HUES64 (cell line): ENCODE data around the gene CNR2.

Source experiments
- H3K27ac ChIP-seq: 2 replicates; pipeline ENCODE4 v1.7.0; 2013; ENCODE audit warnings: low read depth, low read length, inconsistent platforms
- H3K27me3 ChIP-seq: 2 replicates; pipeline ENCODE4 v1.6.1; 2013; ENCODE audit warnings: mild to moderate bottlenecking, low read length; ENCODE audit not compliant: insufficient read depth
- H3K36me3 ChIP-seq: 2 replicates; pipeline ENCODE4 v1.6.1; 2013; ENCODE audit warnings: mild to moderate bottlenecking, low read length; ENCODE audit not compliant: insufficient read depth
- H3K4me1 ChIP-seq: 2 replicates; pipeline ENCODE4 v1.6.1; 2013; ENCODE audit warnings: mild to moderate bottlenecking, low read length, moderate library complexity; ENCODE audit not compliant: insufficient read depth
- H3K4me3 ChIP-seq: 2 replicates; pipeline ENCODE4 v1.5.1; 2013; ENCODE audit warnings: mild to moderate bottlenecking, low read length, moderate library complexity
- H3K9ac ChIP-seq: 2 replicates; pipeline ENCODE4 v1.6.1; 2013; ENCODE audit warnings: mild to moderate bottlenecking, low read depth, low read length
- H3K9me3 ChIP-seq: 2 replicates; pipeline ENCODE4 v1.6.1; 2013; ENCODE audit warnings: low read depth, low read length; ENCODE audit not compliant: insufficient read depth
- WGBS: fragments of 150-250, 120-280 bp; methylation state at CpG from one replicate; pipeline ENCODE4 v1.1.7; 2013; ENCODE audit warnings: missing lambda C conversion rate; 5-methylcytosine and 5-hydroxymethylcytosine counted together

The CNR2 gene

DNA sequence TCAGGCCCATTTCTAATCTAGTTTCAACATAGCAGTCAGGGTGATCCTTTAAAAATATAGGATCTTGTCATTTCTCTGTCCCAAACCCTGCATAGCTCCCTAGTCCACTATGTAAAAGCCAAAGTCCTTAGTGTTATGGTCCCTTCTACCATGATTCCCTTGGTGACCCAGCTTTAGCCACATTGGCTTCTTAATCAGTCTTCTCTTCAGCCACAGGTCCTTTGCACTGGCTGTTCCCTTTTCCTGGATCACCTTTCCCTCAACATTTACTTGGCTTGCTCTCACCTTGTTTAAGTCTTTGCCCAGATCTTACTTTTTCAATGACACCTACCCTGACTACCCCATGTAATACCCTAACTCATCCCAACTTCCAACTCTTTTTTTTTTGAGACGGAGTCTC, 33.4 kb downstream of the CNR2 start:
- no peaks in the 10 kb centered on the region for H3K4me1 ChIP-seq
- H3K27me3 ChIP-seq: no peaks in the 10 kb centered on the region
- H3K27ac ChIP-seq: no peak overlapping the region
- H3K9ac ChIP-seq: no peak overlapping the region
- no peak overlapping the region for H3K4me3 ChIP-seq
- peaks cover 19% of the 10 kb centered on the region for H3K9me3 ChIP-seq
- no peaks in the 10 kb centered on the region for H3K36me3 ChIP-seq
- 75% methylated on average over 1 of the region's 1 CpG for WGBS

- Histone ChIP-seq H3K27me3 (no peaks in the 10 kb centered on the region), H3K9ac (no peak overlapping the region), H3K36me3 (no peaks in the 10 kb centered on the region), H3K9me3 (peaks cover 19% of the 10 kb centered on the region), H3K27ac (no peak overlapping the region), H3K4me1 (no peaks in the 10 kb centered on the region), H3K4me3 (no peak overlapping the region)
- WGBS: 69% methylated on average over 1 of the region's 1 CpG
Measured at GRCh38 chr1:23878668-23879067, 34.5 kb downstream of the CNR2 start.

DNA sequence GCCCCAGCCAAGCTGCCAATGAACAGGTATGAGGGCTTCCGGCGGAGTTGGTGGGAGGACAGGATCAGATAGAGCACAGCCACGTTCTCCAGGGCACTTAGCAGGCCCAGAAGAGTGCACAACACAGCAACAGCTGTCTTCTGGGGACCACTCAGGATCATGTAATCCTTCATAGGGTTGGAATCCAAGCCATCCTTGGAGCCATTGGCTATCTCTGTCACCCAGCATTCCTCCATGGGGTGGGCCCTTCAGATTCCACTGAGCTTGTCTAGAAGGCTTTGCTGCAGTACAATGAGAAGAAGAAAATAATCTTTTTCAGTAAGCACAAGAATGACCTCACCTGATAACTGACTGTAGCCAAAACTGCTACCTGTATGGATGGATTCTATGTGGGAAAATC, 37.8 kb downstream of the CNR2 start:
- no peaks in the 10 kb centered on the region for H3K36me3 ChIP-seq
- H3K27me3 ChIP-seq: no peaks in the 10 kb centered on the region
- no peaks in the 10 kb centered on the region for H3K4me1 ChIP-seq
- no peak overlapping the region for H3K9ac ChIP-seq
- no peak overlapping the region for H3K27ac ChIP-seq
- H3K9me3 ChIP-seq: peaks cover 19% of the 10 kb centered on the region
- WGBS: 91% methylated on average over 3 of the region's 3 CpGs
- H3K4me3 ChIP-seq: no peak overlapping the region

DNA sequence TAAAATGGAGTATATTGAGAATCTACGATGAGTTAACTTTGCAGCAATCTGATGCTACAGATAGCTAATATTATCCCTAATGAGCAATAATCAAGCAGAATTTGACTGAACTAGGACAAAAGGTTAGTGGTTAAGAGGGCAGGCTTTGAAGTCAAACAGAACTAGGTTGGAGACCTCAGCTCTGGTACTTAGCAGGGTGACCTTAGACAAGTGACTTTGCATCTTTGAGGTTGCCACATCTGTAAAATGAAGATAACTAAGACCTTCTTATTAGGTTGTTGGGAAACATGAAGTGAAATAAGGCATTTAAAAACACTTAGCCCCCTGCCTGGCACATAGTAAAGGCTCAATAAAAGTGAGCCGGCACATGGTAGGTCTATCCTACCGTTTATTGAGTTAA, 40.7 kb downstream of the CNR2 start:
- H3K4me1 ChIP-seq: no peaks in the 10 kb centered on the region
- H3K4me3 ChIP-seq: no peak overlapping the region
- H3K27ac ChIP-seq: no peak overlapping the region
- H3K27me3 ChIP-seq: peaks cover 20% of the 10 kb centered on the region
- no peak overlapping the region for H3K9ac ChIP-seq
- 88% methylated on average over 3 of the region's 3 CpGs for WGBS
- no peaks in the 10 kb centered on the region for H3K9me3 ChIP-seq
- H3K36me3 ChIP-seq: no peaks in the 10 kb centered on the region

GRCh38 chr1:23869051-23869450, 44.1 kb downstream of the CNR2 start:
- no peak overlapping the region for H3K27ac ChIP-seq
- H3K4me1 ChIP-seq: no peaks in the 10 kb centered on the region
- H3K9ac ChIP-seq: no peak overlapping the region
- H3K36me3 ChIP-seq: no peaks in the 10 kb centered on the region
- no peaks in the 10 kb centered on the region for H3K9me3 ChIP-seq
- no peak overlapping the region for H3K4me3 ChIP-seq
- 89% methylated on average over 10 of the region's 10 CpGs for WGBS
- H3K27me3 ChIP-seq: peaks cover 34% of the 10 kb centered on the region

- H3K4me3 ChIP-seq: peak overlapping the region; percentile 64
- 55% methylated on average over 20 of the region's 20 CpGs for WGBS
- H3K9me3 ChIP-seq: no peaks in the 10 kb centered on the region
- H3K27ac ChIP-seq: no peak overlapping the region
- H3K9ac ChIP-seq: no peak overlapping the region
- peaks cover 34% of the 10 kb centered on the region for H3K27me3 ChIP-seq
- H3K4me1 ChIP-seq: no peaks in the 10 kb centered on the region
- no peaks in the 10 kb centered on the region for H3K36me3 ChIP-seq
Measured at GRCh38 chr1:23868557-23869016, 44.6 kb downstream of the CNR2 start.

GRCh38 chr1:23867895-23868556, 45.1 kb downstream of the CNR2 start, which contains the start of gene FUCA1:
Gene FUCA1, minus strand, starts transcription at chr1:23868290. Its CDS starts 4 bp downstream, at chr1:23868286.
- Histone ChIP-seq H3K9me3 (no peaks in the 10 kb centered on the region), H3K27me3 (peaks cover 34% of the 10 kb centered on the region), H3K4me3 (peak within 1 kb of the TSS; percentile 64), H3K36me3 (no peaks in the 10 kb centered on the region), H3K9ac (peak within 1 kb of the TSS; percentile 34), H3K4me1 (no peaks in the 10 kb centered on the region), H3K27ac (no peak within 1 kb of the TSS)
- WGBS: under 1% methylated on average over 71 of the region's 71 CpGs

DNA sequence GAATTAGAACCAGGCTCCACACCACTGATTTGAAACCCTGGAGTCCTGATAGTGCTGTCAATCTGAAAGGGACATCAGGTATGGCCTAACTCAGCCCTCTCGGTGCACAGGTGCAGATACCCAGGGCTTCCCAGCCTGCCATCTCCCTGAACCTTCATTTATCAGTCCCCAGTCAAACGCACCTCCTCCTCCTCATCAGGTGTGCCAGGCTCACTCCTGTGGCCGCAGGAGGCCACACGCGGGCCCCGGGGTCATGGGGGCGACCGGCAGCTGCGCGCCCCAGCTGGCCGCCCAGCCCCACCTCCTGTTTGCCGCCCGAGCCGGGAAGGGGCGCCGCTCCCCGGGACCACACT, 45.6 kb downstream of the CNR2 start:
- Histone ChIP-seq H3K36me3 (no peaks in the 10 kb centered on the region), H3K4me3 (peak overlapping the region; percentile 64), H3K4me1 (no peaks in the 10 kb centered on the region), H3K9ac (peak overlapping the region; percentile 34; the same call in 1 of the 2 replicates), H3K27ac (no peak overlapping the region), H3K27me3 (peaks cover 34% of the 10 kb centered on the region), H3K9me3 (no peaks in the 10 kb centered on the region)
- 3% methylated on average over 17 of the region's 17 CpGs for WGBS

DNA sequence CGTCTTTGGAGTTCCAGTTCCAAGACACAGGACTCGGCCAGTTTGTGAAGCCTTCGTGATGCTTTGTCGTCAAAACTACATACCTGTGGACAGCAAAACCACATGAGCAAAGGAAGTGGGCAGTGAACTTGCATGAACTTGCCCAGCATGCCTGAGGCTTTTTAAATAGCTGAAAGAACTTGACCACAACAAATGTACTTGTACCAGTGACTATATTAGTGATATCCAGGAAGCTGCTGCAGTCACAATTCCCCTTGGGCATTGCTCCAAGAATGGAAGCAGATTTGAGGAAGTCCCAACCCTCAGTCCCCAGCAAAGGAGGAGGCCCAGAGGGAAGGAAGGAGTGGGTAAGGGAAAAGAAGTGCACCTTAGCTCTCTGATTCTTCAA, 47.6 kb downstream of the CNR2 start:
- WGBS: 96% methylated on average over 4 of the region's 4 CpGs

DNA sequence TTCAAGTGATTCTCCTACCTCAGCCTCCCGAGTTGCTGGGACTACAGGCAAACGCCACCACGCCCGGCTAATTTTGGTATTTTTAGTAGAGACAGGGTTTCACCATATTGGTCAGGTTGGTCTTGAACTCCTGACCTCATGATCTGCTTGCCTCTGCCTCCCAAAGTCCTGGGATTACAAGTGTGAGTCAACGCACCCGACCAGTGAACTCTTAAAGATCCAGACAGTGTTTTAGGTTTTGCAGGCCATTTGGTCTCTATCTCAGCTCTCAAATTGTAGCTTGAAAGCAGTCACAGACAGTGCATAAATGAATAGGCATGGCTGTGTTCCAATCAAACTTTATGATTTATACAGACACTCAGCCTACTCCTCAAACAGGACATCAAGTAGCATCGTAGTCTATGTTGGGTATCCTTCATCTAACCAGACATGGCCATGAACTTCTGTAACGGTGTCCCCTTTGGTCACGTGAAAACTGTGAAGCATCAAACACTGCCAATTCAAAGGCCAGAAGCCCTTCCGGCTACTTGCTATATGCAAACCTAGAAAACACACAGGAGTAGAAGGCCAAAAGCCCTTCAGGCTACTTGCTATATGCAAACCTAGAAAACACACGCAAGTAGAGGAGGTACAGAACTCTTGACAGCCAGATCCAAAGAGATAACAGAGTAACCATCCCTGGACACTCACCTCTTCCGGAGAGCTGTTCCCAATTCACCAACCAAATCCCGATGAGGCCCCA, 48.2 kb downstream of the CNR2 start:
- no peaks in the 10 kb centered on the region for H3K36me3 ChIP-seq

More for the DNA sequence above, 47.6 kb downstream of the CNR2 start:
- Histone ChIP-seq H3K4me1 (no peaks in the 10 kb centered on the region), H3K36me3 (no peaks in the 10 kb centered on the region), H3K27ac (no peak overlapping the region), H3K9me3 (no peaks in the 10 kb centered on the region), H3K4me3 (no peak overlapping the region), H3K27me3 (peaks cover 34% of the 10 kb centered on the region), H3K9ac (no peak overlapping the region)

GRCh38 chr1:23862640-23863039, 50.5 kb downstream of the CNR2 start:
- H3K9ac ChIP-seq: no peak overlapping the region
- no peaks in the 10 kb centered on the region for H3K9me3 ChIP-seq
- no peak overlapping the region for H3K27ac ChIP-seq
- no peak overlapping the region for H3K4me3 ChIP-seq
- no peaks in the 10 kb centered on the region for H3K36me3 ChIP-seq
- 83% methylated on average over 2 of the region's 3 CpGs for WGBS
- no peaks in the 10 kb centered on the region for H3K4me1 ChIP-seq
- peaks cover 17% of the 10 kb centered on the region for H3K27me3 ChIP-seq

More for the DNA sequence above, 48.2 kb downstream of the CNR2 start:
- Histone ChIP-seq H3K27me3 (peaks cover 34% of the 10 kb centered on the region), H3K4me3 (no peak overlapping the region), H3K4me1 (no peaks in the 10 kb centered on the region), H3K9me3 (no peaks in the 10 kb centered on the region), H3K9ac (no peak overlapping the region), H3K27ac (no peak overlapping the region)
- WGBS: 91% methylated on average over 13 of the region's 13 CpGs
